Stimulated activated CD4-positive, alpha-beta T cell treated with anti-CD3 and anti-CD28 coated beads, Interleukin-12 subunit alpha, Interleukin-12 subunit beta, amount 100 ng/mL, for 48 hours (primary cell): Measurements from ENCODE around the gene MICOS13.
"Not testable (repeated sequence)": the region's sequence is repeated elsewhere in the genome, so short reads cannot be mapped to it uniquely, and the experiment has no call there.

ENCODE experiments used
- DNase-seq, 3 donors: peaks; one replicate each; pipeline ENCODE4 v3.0.0-alpha.2; 2020; ENCODE audit warnings: low read depth in 2 of 3, low spot score in 1 of 3

The MICOS13 gene, protein sequence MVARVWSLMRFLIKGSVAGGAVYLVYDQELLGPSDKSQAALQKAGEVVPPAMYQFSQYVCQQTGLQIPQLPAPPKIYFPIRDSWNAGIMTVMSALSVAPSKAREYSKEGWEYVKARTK

DNA sequence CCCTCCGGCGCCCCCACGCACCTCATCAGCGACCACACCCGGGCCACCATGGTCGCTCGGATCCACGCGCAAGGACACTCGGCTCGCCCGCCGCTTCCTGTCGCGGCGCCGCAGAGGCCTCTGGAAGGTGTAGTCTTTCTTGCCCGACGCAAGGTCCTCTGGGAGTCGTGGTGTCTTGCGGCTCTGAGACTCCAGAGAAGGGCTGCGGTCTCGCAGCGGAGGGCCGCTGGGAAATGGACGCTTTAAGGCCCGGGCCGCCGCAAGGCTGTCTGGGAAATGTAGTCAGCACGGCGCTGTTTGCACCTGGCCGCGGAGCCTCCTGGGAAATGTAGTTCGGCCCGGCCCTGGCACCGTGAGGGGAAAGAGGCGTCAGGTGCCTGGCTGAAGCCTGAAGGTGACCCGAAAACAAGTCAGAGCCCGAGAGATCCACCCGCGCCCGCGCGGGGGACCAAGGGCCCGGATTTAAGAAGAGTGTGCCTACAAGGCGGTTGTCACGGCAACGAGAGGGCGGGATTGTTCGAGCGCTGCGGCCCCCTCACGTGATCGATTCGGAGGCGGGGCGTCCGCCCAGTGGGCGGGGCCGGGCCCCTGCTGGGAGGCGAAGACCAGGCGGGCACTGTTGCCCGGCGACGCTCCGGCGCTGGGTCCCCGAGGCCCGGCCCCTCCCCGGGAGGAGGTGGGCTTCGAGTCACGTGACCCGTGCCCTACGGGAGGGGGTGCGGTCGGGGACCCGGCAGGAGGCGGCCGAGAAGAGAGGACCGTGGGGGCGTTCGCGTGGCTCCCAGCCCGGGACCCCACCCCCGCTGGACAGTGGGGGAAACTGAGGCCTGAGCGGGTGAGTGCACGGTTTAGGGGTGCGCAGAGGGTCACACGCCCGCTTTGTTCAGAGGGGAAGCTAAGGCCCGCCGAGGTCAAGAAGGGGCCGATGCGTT is at the start of gene MICOS13, which contains the start of gene HSD11B1L:
Gene MICOS13, minus strand, starts transcription at position 80 of the 932 bp plus-strand sequence. Its CDS starts 30 bp downstream, at position 50.
Gene HSD11B1L, plus strand, starts transcription at position 591 of the 932 bp plus-strand sequence. CDS start 3,806 bp downstream, outside the sequence.
- peak; percentile 95 to 96 (median 96) for DNase-seq

DNA sequence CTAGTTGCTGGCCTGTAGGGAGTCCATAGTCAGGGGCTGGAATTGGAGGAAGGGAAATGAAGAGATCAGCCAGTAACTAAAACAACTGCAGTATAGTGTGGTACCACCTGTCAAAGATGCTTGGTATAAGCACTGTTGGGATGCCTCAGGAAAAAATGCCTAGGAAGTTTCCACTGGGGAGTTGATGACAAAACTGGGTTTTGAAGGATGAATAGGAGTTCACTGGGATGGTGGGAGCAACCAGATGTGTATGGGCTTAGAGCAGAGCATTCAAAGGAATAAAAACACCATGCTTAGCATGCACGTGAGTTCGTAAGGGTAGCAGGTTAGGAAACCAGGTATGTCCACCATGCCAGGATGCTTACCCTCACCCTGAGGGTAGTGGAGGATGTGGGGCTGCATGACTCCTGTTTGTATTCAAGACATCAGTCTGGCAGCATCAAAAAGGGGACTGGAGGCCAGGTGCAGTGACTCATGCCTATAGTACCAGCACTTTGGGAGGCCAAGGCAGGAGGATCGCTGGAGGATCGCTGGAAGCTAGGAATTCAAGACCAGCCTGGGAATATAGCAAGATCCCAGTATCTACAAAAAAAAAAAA is 47.2 kb upstream of the MICOS13 start:
- no peak for DNase-seq

DNA sequence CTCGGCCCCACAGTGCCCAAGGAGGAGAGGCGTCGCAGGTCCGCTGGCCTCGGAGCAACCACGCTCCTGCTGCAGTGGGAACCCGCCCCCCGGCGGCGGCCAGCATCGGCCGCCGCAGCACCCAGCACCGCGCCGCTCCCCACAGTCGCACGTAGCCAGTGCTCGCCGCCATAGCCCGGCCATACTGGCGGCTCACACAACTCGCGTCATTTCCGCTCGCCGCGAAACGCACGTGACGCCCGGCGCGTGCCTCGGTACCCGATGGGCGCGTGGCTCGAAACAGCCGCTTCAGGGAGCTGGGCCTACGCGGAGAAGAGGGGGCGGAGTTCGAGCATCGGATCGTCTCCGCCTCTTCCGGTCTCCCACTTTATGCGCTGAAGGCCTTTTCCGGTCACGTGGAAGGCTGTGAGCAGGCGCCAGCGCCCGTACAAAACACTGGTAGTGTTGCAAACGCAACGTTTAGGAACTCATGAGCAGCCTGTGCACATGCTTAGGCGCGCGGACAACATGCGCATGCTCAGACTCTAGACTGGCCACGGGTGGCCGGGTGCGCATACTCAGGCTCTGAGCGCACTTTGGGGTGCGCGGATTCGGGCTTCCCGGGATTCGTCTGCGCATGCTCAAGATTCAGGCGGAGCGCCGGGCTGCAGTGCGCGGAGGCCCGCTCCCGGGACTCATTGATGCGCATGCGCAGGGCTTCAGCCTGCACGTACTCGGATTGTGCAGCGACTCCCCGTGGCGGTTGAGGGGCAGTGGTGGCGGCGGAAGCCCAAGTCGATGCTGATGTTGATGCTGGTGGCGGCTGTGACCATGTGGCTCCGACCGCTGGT is 39.9 kb upstream of the MICOS13 start, which contains the start of the genes CATSPERD and LONP1:
Gene CATSPERD, plus strand, starts transcription at position 677 of the 830 bp plus-strand sequence. Its CDS starts 101 bp downstream, at position 778.
Gene LONP1, minus strand, starts transcription at position 186 of the 830 bp plus-strand sequence. Its CDS starts 14 bp downstream, at position 172.
- DNase-seq = peak; percentile 96 to 98 (median 97)

DNA sequence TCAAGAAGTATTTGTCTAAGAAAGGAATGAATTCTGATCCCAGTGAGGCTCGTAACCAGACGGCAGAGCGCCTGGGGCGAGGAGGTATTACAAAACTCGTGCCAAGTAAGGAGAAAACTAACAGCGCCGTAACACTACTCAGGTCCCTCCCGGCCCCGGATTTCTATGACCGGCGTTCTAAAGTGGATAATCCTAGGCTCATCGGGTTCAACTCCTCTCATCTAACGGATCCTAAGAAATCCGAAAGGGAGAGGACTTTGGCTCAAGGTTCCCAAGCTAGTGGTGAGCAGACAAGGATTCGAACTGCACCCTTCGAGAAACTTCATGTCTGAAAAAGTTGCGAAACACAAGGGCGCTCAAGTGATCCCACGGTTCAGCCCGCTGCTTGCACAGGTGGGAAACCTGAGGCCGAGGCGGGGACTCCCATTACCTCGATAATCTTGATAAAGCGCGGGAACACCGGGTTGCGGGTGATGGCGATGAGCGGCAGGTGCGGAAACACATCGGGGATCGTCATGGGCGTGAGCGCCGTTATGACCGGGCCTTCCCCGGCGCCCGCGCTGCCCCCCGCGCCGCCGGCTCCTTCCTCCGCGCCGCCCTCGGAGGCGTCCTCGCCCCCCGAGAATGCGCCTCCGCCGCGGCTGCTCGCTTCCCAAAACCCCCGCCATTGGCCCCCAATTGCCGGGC is 39.1 kb upstream of the MICOS13 start:
- peak in 2 of 3 donors; percentile 23 to 29 for DNase-seq

DNA sequence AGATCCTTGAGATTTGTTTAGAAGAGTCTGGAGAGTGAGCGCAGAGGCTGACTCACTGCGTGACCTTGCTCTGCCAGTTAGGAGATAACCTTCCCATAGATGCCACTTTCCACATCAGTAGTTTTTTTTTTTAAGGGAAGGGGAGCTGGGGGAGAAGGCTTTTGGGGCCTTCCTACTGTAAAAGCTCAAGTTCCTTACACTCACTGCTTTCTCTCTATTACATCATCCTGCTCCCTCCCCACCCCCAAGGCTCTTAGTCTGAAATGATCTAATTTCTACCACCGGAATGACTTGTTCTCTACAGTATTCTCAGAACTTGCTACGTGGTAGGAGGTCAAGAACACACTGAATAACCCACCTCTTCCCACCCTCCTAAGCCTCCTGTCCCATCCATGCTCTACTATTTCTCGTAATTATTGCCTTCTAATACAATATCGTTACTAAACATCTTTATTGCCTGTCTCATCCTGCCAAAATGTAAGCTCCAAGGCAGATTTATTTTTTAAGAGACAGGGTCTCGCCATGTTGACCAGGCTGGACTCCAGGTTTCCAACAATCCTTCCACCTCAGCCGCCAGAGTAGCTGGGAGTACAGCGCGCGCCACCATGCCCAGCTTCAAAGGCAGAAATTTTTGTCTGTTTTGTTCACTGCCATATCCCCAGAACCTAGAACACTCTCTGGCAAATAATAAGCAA is 38.4 kb upstream of the MICOS13 start:
- DNase-seq = peak; percentile 51 to 70 (median 60)

DNA sequence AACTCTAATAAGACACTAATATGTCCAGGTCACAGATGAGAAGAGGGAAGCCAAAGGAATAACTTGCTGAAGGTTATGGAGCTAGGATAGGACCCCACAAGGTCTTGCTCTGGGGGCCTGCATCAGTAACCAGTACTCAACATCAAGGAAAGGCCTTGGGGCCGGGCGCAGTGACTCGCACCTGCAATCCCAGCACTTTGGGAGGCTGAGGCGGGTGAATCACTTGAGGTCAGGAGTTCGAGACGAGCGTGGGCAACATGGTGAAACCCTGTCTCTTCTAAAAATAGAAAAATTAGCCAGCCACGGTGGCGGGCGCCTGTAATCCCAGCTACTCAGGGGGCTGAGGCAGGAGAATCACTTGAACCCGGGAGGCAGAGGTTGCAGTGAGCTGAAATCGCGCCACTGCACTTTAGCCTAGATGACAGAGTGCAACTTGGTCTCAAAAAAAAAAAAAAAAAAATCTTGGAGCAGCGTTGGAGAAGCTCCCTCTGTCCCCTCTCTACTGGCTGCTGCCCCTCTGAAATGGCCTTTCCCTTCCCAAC is 37.8 kb upstream of the MICOS13 start:
- DNase-seq = peak; percentile 51 to 61 (median 61)

DNA sequence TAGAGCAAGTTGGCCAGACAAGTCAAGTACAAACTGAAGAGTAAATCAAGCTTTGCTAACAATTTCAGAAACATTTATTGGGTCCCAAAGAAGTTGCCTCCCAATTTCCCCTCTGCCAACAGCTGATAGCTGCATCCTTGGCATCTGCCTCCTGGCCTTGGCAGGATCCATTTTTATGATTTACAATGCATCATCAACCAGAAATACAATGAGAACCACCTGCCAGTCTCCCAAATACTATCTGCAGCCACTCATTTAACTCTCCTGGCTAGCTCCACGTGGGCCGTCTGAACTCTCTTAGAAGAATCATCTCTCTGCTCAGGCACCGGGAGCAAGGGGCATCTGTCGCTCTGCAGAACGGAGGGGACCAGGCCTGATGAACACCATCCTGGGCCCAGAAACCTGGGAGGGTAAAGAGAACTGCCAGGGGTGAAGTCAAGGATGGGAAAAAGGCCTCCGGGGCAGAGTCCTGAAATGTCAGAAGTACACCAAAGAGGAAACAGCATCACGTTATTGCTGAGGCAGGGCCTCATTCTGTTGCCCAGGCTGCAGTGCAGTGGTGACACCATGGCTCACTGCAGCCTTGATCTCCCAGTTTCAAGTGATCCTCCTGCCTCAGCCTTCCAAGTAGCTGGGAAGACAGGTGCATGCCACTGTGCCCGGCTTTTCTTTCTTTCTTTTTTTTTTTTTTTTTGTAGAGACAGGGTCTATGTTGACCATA is 37.1 kb upstream of the MICOS13 start:
- no peak for DNase-seq

DNA sequence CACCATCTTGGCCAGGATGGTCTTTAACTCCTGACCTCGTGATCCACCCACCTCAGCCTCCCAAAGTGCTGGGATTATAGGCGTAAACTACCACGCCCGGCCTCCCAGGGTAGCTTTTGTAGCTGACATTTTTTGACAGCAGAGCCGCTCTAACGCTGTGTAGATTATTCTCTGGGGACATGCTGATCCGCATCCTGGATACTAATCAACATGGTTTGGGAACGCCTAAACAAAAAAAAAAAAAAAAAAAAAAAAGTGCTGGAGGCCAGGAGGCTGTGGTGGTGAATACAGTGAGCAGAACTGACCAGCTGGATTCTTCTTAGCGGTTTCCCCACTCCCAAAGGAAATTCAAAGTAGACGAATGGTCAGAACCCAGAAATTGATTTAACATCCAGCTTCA is 34.5 kb upstream of the MICOS13 start:
- no peak for DNase-seq

DNA sequence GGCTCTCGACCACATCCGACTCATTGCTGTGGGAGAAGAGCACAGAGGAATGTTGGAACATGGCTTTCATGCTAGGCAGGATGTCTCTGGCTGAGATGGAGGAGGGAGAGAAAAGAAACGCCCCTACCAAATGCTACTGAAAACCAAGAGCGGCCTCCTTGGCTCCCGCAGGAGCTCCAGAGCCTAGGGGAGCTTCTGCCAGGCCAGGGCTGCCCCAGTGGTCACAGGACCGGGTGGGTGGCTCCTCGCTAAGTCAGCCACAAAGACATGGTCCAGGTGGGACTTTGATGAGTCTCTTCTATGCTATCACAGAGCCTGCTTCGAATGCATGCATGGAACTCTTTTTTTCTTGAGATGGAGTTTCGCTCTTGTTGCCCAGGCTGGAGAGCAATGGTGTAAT is 32.9 kb upstream of the MICOS13 start:
- no peak for DNase-seq

DNA sequence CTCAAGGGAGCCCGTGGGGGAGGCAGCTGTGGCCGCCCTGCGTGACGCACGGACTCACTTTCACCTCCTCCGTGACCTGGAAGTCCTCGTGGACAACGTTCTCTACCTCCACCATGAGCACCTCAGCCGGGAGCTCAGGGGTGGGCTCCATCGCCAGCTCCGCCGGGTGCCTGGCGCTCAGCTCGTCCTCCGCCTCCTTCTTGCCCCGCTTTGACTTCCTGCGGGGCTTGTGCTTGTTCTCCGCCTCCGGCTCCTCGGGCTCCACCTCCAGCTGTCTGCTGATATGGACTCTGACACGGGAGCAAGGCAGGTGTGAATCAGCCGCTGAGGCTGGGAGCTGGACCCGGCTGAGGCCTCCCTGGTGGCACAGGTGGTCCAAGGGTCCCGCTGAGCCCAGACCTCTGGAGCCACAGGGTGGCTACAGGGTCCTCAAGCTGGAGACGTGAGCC is 31.4 kb upstream of the MICOS13 start:
- no peak for DNase-seq

DNA sequence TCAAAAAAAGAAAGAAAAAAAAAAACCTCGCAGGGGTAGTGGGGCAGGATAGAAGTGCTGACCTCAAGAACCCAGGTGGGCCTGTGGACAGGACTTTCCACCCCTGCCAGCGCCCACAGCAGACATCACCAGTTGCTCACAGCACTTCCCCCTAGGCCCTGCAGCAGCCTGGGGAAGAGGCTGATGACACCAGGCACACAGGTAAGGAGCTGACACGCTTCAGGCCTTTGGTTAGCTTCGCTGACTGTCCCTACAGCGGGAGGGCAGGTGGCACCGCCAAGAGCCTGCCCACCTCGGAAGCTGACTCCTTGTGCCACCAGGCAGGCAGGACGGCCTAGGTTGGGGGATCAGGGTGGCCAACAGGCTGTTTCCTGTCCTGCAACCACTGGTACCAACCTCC is 30.7 kb upstream of the MICOS13 start:
- no peak for DNase-seq

DNA sequence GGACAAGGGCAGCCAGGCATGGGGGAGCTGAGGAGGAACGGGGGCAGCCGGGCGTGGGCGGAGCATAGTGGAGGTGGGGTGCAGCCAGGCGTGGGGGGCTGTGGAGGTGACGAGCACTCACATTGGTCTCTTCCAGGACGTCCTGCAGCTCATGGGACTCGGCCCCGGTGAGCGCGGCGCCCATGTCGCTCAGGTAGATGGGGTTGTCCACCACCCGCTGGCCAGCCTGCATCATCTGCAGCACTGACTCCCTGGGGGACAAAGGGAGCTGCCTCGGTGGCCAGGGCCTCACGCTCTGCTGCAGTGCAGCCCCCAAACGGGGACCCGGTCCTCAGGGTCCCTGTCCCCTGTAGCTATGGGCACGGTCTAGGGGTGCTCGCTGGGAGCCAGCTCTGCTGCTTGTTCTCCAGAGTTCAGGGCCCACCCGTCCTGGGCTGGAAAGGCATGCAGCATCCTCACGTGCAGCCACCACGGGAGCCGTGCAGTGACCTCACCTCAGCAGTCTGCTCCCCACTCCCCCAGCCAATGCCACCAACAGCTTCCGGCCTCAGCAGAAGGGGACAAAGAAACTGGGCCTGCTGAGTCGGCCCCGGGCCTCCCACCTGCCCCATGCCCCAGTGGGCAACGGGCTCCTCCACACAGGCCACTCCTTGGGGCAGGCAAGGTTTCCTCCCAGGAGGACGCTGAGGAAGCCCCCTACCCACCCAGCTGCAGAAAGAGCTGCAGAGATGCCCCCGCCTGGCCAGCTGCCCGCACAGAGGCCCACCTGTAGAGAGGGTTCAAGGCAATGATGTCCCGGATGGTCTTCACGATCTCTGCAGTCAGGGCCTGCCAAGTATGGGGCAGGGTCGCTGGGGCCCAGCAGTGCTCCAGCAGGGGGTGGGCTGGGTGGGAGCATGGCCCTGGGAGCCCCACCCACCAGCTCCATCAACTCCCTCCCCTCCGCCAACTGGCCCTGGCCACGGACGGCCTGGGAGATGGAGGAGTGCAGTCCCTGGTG is 27.6 kb upstream of the MICOS13 start:
- no peak for DNase-seq

DNA sequence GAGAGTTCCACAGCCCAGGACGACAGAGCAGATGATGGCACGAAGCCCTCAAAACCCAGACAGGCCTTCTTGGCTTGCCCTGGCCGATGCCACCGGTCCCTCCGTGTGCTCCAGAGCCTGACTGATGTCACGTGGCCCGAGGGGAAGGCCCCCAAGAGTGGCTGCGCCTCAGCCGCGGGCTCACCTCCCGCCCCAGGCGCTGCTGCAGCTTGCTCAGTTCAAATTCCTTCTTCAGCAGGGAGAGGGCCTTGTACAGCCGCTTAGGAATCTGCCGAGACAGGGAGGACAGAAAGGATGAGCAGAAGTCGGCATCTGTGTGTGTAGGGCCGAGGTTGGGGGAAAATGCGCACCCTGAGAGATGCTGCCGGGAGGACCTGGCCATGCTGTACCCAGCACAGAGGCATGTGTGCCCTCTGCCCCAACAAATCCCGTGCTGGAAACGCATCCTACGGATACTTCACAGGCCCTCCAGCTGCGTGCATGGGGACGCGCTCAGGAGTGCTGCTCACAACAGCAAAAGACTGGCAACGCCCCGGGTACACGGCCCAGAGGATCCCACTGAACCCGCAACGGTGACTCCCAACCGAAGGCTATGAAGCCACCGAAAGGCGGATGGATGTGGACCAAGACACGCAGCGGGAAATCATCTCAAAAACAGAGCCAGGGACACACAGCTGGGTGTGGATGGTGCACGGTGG is 26.7 kb upstream of the MICOS13 start:
- DNase-seq = no peak

DNA sequence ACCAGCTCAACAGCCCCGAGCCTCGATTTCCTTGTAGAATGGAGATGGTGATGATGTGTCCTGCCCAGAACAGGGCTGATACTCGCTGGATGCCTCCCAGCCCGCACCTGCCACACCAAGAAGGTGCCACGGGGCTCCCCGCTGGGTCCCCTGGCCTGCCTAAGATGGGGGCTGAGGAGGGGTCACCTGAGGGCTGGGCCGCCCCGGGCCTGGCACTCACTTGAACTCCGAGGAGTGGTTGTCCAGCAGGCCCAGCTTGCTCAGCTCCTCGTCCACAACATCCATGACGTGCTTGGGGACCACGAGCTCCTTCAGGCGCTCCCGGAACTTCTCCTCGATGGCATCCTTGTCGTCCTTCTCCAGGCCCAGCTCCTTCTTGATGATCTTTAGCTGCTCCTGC is 25.2 kb upstream of the MICOS13 start:
- DNase-seq = no peak

DNA sequence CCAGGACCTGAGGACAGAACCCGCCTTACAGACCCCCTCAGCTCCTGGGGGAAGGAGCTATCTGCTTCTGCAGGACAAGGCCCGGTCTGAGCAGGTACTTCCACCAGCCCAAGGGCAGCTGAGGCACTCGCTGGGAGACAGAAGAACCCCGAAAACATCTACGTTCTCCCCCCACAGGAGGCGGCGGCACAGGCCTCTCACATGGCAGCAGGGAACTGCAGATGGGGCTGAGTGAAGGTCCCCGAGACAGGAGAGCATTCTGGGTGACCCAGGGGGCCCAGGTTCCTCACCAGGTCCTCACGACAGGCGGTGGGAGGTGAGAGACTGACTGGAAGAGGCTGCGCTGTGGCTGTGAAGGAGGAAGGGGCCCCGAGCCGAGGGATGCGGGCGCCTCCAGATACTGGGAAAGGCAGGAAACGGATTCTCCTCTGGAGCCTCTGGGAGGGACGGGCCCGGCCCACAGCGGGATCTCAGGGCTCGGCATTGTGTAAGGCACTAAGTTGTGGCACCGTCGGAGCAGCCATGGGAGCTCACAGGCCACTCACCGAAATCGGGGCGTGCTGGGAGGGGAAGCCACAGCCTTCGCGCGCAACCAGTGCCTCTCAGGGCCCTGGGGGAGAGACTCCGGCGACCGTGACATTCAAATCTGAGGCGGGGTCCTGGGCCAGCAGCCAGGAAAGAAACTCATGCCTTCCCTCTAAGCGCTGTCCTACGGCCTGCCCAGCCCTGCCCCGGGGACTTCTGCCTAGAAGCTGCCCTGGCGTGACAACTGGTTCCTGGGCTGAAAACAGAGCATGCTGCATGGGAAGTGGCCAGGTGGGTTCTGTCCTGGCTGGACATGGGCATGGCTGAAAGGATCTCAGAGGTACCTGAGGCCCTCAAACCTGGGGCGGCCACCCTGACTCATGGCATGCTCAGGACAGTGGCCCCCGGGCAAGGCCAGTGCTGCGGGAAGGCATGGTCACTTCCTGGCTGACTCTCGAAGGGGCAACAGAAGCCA is 23.8 kb upstream of the MICOS13 start:
- no peak for DNase-seq

DNA sequence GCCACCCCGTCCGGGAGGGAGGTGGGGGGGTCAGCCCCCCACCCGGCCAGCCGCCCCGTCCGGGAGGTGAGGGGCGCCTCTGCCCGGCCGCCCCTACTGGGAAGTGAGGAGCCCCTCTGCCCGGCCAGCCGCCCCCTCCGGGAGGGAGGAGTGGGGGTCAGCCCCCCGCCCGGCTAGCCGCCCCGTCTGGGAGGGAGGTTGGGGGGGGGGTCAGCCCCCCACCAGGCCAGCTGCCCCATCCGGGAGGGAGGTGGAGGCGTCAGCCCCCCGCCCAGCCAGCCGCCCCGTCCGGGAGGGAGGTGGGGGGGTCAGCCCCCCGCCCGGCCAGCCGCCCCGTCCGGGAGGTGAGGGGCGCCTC is 21.7 kb upstream of the MICOS13 start:
- not testable (repeated sequence) for DNase-seq
